Measurements from ENCODE around the gene PCNX2.

PCNX2 gene

GRCh38 chr1:233316473-233316872 is 20.9 kb upstream of the PCNX2 start:
- no peak for DNase-seq

- no peak for DNase-seq
Observed at GRCh38 chr1:233315718-233316301, 20.3 kb upstream of the PCNX2 start.

GRCh38 chr1:233313434-233314155 is 18.1 kb upstream of the PCNX2 start:
- no peak for DNase-seq

- DNase-seq = no peak
Observed at GRCh38 chr1:233304489-233305102, 9.1 kb upstream of the PCNX2 start.

GRCh38 chr1:233300326-233300725 is 4.8 kb upstream of the PCNX2 start:
- DNase-seq = no peak

- DNase-seq = no peak
Observed at GRCh38 chr1:233299450-233299849, 3.9 kb upstream of the PCNX2 start.

GRCh38 chr1:233295975-233296322 is 424 bp upstream of the PCNX2 start:
- DNase-seq = no peak

- DNase-seq = no peak
Observed at GRCh38 chr1:233294913-233295236, 650 bp downstream of the PCNX2 start.

GRCh38 chr1:233293556-233294446 is 1.7 kb downstream of the PCNX2 start:
- DNase-seq = no peak

- no peak for DNase-seq
Observed at GRCh38 chr1:233290396-233291034, 5.0 kb downstream of the PCNX2 start.

- no peak for DNase-seq
Observed at GRCh38 chr1:233289676-233290075, 5.8 kb downstream of the PCNX2 start.

- DNase-seq = no peak
Observed at GRCh38 chr1:233282582-233282886, 13.0 kb downstream of the PCNX2 start.

- no peak for DNase-seq
Observed at GRCh38 chr1:233281711-233282581, 13.6 kb downstream of the PCNX2 start.

GRCh38 chr1:233279971-233280370 is 15.6 kb downstream of the PCNX2 start:
- DNase-seq = no peak

- no peak for DNase-seq
Observed at GRCh38 chr1:233278631-233279030, 16.9 kb downstream of the PCNX2 start.

GRCh38 chr1:233277637-233278606 is 17.6 kb downstream of the PCNX2 start:
- no peak for DNase-seq

GRCh38 chr1:233269656-233270055 is 25.9 kb downstream of the PCNX2 start:
- no peak for DNase-seq

- DNase-seq = no peak
Observed at GRCh38 chr1:233268389-233269022, 27.0 kb downstream of the PCNX2 start.

GRCh38 chr1:233261695-233262094 is 33.8 kb downstream of the PCNX2 start:
- DNase-seq = no peak

GRCh38 chr1:233261206-233261605 is 34.3 kb downstream of the PCNX2 start:
- DNase-seq = no peak

GRCh38 chr1:233257786-233258185 is 37.7 kb downstream of the PCNX2 start:
- no peak for DNase-seq
